Stomach (tissue), 9 donors: ENCODE results near the gene TAS1R1. TPM values are rescaled to one million over a fixed set of nuclear protein-coding genes. Genes with fewer than 3 reads are reported as not detected.
"Not testable (repeated sequence)": the region's sequence is repeated elsewhere in the genome, so short reads cannot be mapped to it uniquely, and the experiment has no call there.

Experiments used
- DNase-seq, 2 donors: peaks; one replicate each; pipeline versions ENCODE4 v3.0.0 to v3.0.0-alpha.2; 2013 to 2019
- H3K27ac ChIP-seq, 5 donors: fragments of 200-600 bp in 4 of 5; sonication (generic) in 4 of 5; one replicate each; pipeline ENCODE4 v1.5.1; 2013 to 2019; ENCODE audit warnings: mild to moderate bottlenecking in 1 of 5, moderate library complexity in 1 of 5
- H3K27me3 ChIP-seq, 3 donors: fragments of 200-600 bp; sonication (generic); one replicate each; pipeline ENCODE4 v1.5.1; 2017 to 2019; ENCODE audit warnings: mixed run types in 1 of 3
- H3K36me3 ChIP-seq, 4 donors: fragments of 200-600 bp; sonication (generic); 1 replicate in 3 of 4; 2 replicates in 1 of 4; pipeline ENCODE4 v1.5.1; 2016 to 2019
- H3K4me1 ChIP-seq, 4 donors: fragments of 200-600 bp; sonication (generic); one replicate each; pipeline ENCODE4 v1.5.1; 2016 to 2019
- H3K4me3 ChIP-seq, 4 donors: fragments of 200-600 bp; sonication (generic) in 3 of 4; one replicate each; pipeline ENCODE4 v1.5.1; 2016 to 2019; ENCODE audit warnings: mild to moderate bottlenecking in 1 of 4
- H3K9me3 ChIP-seq, 4 donors: fragments of 200-600 bp; sonication (generic); one replicate each; pipeline ENCODE4 v1.5.1; 2016 to 2019
- EP300 ChIP-seq: sonication (generic); formaldehyde crosslinking; IDR thresholded peaks from one replicate; pipeline ENCODE4 v1.6.1; 2017; ENCODE audit warnings: antibody characterized with exemption
- POLR2A ChIP-seq, 4 donors: fragments of 450-650 bp; IDR thresholded peaks; one replicate each; pipeline ENCODE4 v1.6.1; 2016; ENCODE audit warnings: antibody characterized with exemption in 4 of 4, control low read depth in 2 of 4, mild to moderate bottlenecking in 1 of 4, moderate library complexity in 1 of 4
- POLR2AphosphoS5 ChIP-seq, 3 donors: sonication (generic); formaldehyde crosslinking; IDR thresholded peaks; one replicate each; pipeline ENCODE4 v1.6.1; 2016; ENCODE audit warnings: antibody characterized with exemption in 3 of 3
- WGBS, 5 donors: extraction: QIAGEN DNeasy Blood & Tissue Kit in 3 of 5; methylation state at CpG; one replicate each; pipeline versions ENCODE4 v1.1.5 to v1.1.7; 2013 to 2018; 5-methylcytosine and 5-hydroxymethylcytosine counted together
- intact Hi-C: fragments of 100-400 bp; cut with DNase I; formaldehyde crosslinking; loops from one replicate; pipeline ENCODE4 v1.15.1; 2023; ENCODE audit warnings: low total_unique reads
- polyA plus RNA-seq, 3 donors: library from polyadenylated mRNA; stranded (reverse); fragments of 200-250 nt; gene quantifications; one replicate each; pipeline ENCODE4 v1.2.3, GENCODE V29; 2013
- total RNA-seq, 5 donors: library from RNA; depleted of rRNA; stranded (reverse); fragments of >200 nt; gene quantifications; one replicate each; pipeline versions ENCODE4 v1.1.0 to v1.2.3, GENCODE V29; 2014 to 2016
- TF ChIP-seq, protein P1 (sequence below), 7 experiments: fragments of 450-650 bp in 4 of 7; fragments of 200-600 bp in 3 of 7; sonication (generic) in 3 of 7; IDR thresholded peaks; one replicate each; pipeline ENCODE4 v1.5.1; 2016 to 2019; ENCODE audit warnings: antibody characterized with exemption in 7 of 7, control low read depth in 2 of 7, mild to moderate bottlenecking in 1 of 7
- donor health status: healthy with polysubstance abuse.
- donor health status: Bipolar disorder and iron deficiency.
- donor health status: healthy.

TAS1R1 gene
- total and polyA plus RNA-seq, 8 donors, result 0.08 to 0.12 TPM; not detected in 6

DNA sequence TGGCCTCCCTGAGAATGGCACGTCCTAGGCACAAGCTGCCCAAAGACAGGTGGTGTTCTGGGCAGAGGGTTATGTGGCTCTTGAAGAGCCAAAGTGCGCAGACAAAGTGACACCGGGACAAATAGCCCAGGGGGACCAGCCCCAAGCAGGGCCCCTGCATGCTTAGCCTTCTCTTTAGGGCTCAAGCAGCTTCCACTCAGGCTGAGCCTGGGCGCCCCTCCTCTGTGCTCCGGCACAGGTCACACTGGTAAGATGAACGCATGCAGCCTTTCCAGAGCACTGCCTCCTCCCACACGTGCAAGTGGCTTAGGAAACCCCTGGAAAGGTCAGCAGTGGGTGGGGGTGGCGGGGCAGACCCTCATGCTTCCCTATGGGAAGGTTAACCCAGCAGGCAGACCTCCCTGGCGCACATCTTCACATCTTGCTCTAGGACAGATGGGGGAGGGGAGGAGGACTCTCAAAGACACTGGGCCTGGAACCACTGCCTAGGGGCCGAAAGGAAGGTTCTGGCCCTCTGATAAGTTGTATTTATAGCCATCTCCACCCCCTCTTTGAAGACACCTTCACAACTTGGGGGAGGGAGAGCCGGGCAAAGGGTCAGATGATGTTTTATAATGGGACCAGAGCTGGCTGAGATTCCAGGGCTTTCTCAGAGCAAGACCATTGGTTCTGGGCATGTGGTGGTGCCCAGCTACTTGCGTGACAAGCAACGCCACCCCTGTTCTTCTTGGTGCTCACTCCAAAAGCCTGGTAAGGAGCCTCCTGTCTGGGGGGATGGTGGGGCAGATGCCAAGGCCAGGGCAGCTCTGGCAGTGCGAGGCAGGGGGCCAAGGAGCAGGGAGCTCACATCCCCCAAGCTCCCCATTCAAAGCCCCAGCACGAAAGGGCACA lies 42.0 kb downstream of the TAS1R1 start:
- Histone ChIP-seq H3K9me3 (no peaks in the 10 kb centered on the region), H3K27ac (peak overlapping the region in 2 of 5 donors; percentile 23 to 35), H3K4me1 (peaks cover 56 to 82% (median 74%) of the 10 kb centered on the region in 4 donors), H3K4me3 (peak overlapping the region in 3 of 4 donors; percentile 13 to 98 (median 84)), H3K36me3 (peaks cover 70 to 76% (median 71%) of the 10 kb centered on the region in 4 donors), H3K27me3 (no peaks in the 10 kb centered on the region)
- TF ChIP-seq POLR2A (IDR thresholded peaks at IDR 0.05) (no peak), POLR2AphosphoS5 (IDR thresholded peaks at IDR 0.05) (no peak), EP300 (no peak)
- TF ChIP-seq, protein P1, sequence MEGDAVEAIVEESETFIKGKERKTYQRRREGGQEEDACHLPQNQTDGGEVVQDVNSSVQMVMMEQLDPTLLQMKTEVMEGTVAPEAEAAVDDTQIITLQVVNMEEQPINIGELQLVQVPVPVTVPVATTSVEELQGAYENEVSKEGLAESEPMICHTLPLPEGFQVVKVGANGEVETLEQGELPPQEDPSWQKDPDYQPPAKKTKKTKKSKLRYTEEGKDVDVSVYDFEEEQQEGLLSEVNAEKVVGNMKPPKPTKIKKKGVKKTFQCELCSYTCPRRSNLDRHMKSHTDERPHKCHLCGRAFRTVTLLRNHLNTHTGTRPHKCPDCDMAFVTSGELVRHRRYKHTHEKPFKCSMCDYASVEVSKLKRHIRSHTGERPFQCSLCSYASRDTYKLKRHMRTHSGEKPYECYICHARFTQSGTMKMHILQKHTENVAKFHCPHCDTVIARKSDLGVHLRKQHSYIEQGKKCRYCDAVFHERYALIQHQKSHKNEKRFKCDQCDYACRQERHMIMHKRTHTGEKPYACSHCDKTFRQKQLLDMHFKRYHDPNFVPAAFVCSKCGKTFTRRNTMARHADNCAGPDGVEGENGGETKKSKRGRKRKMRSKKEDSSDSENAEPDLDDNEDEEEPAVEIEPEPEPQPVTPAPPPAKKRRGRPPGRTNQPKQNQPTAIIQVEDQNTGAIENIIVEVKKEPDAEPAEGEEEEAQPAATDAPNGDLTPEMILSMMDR (IDR thresholded peaks at IDR 0.05), result no peak
- WGBS, 5 donors, result 66 to 83% (median 79%) methylated on average over 11 to 15 of the region's 15 CpGs
- intact Hi-C loops, result no loop called here
- no peak for DNase-seq

DNA sequence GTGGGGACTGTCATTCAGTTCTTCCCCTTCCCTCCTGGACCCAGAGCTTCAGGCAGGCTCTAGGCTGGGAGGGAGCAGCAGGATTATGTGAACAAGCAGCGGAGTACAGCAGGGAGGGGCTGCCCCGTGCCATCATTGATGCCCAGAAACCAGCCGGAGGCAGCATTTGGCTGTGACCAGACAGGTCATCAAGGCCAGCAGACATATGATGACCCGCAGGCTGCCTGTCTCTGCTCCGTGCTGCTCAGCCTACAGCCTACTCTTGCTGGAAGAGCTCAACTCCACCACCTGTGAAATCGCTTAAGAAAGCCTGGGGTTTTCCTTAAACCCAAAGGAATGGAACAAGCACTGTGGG lies 42.6 kb downstream of the TAS1R1 start:
- TF ChIP-seq EP300 (no peak), POLR2A (IDR thresholded peaks at IDR 0.05) (no peak), POLR2AphosphoS5 (IDR thresholded peaks at IDR 0.05) (no peak)
- TF ChIP-seq, protein P1 (IDR thresholded peaks at IDR 0.05), result no peak
- Histone ChIP-seq H3K27me3 (no peaks in the 10 kb centered on the region), H3K36me3 (peaks cover 64 to 70% (median 65%) of the 10 kb centered on the region in 4 donors), H3K4me3 (peak overlapping the region in 2 of 4 donors; percentile 84 to 98), H3K4me1 (peaks cover 55 to 76% (median 73%) of the 10 kb centered on the region in 4 donors), H3K27ac (peak overlapping the region in 2 of 5 donors; percentile 23 to 35), H3K9me3 (no peaks in the 10 kb centered on the region)
- 82 to 91% (median 88%) methylated on average over 4 to 6 of the region's 6 CpGs for WGBS, 5 donors
- intact Hi-C loops, result no loop called here
- DNase-seq, result no peak

DNA sequence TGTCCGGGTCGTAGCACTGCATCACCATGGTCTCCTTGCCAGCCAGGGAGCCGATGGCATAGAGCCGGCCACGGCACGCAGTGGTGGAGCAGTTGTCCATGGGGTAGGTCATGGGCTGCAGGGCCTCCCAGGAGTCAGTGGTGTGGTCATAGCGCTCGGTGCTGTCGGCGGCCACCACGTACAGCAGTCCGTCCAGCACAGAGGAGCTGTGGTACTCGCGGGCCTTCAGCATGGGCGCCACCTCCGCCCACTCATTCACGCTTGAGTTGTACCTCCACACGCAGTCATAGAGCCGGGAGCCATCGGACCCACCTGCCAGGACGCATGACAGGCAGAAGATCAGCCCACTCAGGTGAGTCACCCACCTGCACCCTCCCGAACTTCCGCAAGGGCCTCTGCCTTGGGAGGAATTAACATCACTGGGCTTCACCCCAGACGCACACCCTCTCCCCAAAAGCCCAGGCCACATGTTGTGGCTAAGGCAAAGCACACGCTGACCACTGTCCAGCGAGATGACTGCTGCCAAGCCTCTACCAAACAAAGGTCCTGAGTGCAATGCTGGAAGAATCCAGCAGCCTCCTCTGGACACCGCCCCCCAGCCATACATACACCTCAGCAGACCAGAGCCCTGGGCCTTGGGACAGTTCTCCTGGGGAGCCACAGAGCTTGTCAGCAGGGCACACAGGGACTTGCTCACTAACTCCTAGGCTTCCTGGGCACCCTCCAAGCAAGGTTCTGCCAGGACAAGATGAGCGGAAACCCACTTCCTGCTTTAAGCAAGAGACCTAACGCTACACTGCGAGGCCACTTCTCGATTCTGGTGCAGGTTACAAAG lies 44.3 kb downstream of the TAS1R1 start:
- TF ChIP-seq EP300 (no peak), POLR2A (IDR thresholded peaks at IDR 0.05) (no peak), POLR2AphosphoS5 (IDR thresholded peaks at IDR 0.05) (no peak)
- TF ChIP-seq, protein P1 (IDR thresholded peaks at IDR 0.05), result no peak
- Histone ChIP-seq H3K27me3 (no peaks in the 10 kb centered on the region), H3K9me3 (no peaks in the 10 kb centered on the region), H3K4me1 (peaks cover 66 to 81% (median 75%) of the 10 kb centered on the region in 4 donors), H3K4me3 (peak overlapping the region; percentile 77 to 98 (median 83)), H3K27ac (peak overlapping the region in 4 of 5 donors; percentile 98 to 100 (median 100)), H3K36me3 (peaks cover 48 to 54% (median 49%) of the 10 kb centered on the region in 4 donors)
- DNase-seq, result peak in 1 of 2 donors; percentile 47
- WGBS, 5 donors, result 47 to 66% (median 64%) methylated on average over 15 to 31 of the region's 31 CpGs
- intact Hi-C loops, result no loop called here

DNA sequence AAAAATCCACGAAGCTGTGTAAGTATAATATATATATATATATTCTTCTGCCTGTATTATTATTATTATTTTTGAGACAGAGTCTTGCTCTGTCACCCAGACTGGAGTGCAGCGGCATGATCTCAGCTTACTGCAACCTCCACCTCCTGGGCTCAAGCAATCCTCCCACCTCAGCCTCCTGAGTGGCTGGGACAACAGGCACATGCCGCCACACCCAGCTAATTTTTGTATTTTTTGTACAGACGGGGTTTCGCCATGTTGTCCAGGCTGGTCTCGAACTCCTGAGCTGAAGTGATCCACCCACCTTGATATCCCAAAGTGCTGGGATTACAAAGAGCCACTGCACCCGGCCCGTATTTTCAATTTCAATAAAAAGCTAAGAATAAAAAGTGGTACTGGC lies 44.9 kb downstream of the TAS1R1 start:
- Histone ChIP-seq H3K4me3 (peak overlapping the region; percentile 77 to 98 (median 83)), H3K4me1 (peaks cover 72 to 84% (median 76%) of the 10 kb centered on the region in 4 donors), H3K27ac (peak overlapping the region in 4 of 5 donors; percentile 98 to 100 (median 100)), H3K36me3 (peaks cover 41 to 48% (median 42%) of the 10 kb centered on the region in 4 donors)
- H3K9me3 ChIP-seq, H3K27me3 ChIP-seq, intact Hi-C loops, DNase-seq: not testable (repeated sequence)
- 22 to 47% (median 40%) methylated on average over 8 of the region's 8 CpGs for WGBS, 5 donors
